ENCODE data around the gene LAT. TPM values are rescaled to one million over a fixed set of nuclear protein-coding genes. Genes with fewer than 3 reads are reported as not detected.
A peak's percentile ranks its signal among the peaks of the same experiment; 100 is the strongest.

LAT gene
- total and polyA plus RNA-seq, 2 donors (not counting 3 experiments of a cell fraction or from before 2014, with no cell fraction given): 4.5 to 5.9 TPM

- H3K4me2 ChIP-seq (ENCODE audit: insufficient read depth, low read length): no peak overlapping the region
- ChIA-PET POLR2A (no interaction called here), CTCF (interaction anchor here (2.3 kb wide), 1 partner anchor 55 kb away, joined by 7 read pairs; the partner anchor contains the start of gene SPNS1)
- H3K27me3 ChIP-seq (ENCODE audit: control insufficient read depth in 2 of 2, insufficient read depth in 2 of 2, low read length in 2 of 2): no peaks in the 10 kb centered on the region
- H3K9me1 ChIP-seq (replicated peaks; ENCODE audit: control insufficient read depth, extremely low read depth, insufficient read depth, low read length): no peaks in the 10 kb centered on the region
- no peak overlapping the region for H2AFZ ChIP-seq (ENCODE audit: low read depth, low read length)
- dilution Hi-C loops (cut with MboI; ENCODE audit: extremely low pct_ligation_motif_present, low sequenced_read_pairs): no loop called here
- H3K36me3 ChIP-seq (ENCODE audit: control insufficient read depth in 2 of 2, extremely low read depth in 1 of 2, insufficient read depth in 2 of 2, low read length in 2 of 2): no peaks in the 10 kb centered on the region
- no peaks in the 10 kb centered on the region for H4K20me1 ChIP-seq (replicated peaks; ENCODE audit: control insufficient read depth, extremely low read depth, insufficient read depth, low read length)
- H3K9me3 ChIP-seq (replicated peaks; ENCODE audit: control insufficient read depth, insufficient read depth, low read length): no peaks in the 10 kb centered on the region
- intact Hi-C loops (cut with micrococcal nuclease): no loop called here
- no TSS peak for BruUV-seq (replicated peaks)
- no peak overlapping the region for H3K9ac ChIP-seq (replicated peaks; ENCODE audit: extremely low read depth, insufficient read depth, low read length)
- H3K79me2 ChIP-seq (ENCODE audit: control insufficient read depth, insufficient read depth, low read length): no peaks in the 10 kb centered on the region
- no peaks in the 10 kb centered on the region for H3K4me1 ChIP-seq (ENCODE audit: control insufficient read depth, extremely low read depth, insufficient read depth, low read length)
- FAIRE-seq (peak; percentile 15), DNase-seq (ENCODE audit: low read depth, low spot score) (peak; percentile 40)
- TF ChIP-seq JUN (IDR thresholded peaks at IDR 0.05; ENCODE audit: borderline replicate concordance, insufficient read depth, insufficient read length, low read depth): peak; percentile 14
- TF ChIP-seq MAX (IDR thresholded peaks at IDR 0.05; ENCODE audit: insufficient read depth, insufficient read length): no peak
- no peak for TF ChIP-seq POLR2A (IDR thresholded peaks at IDR 0.05; ENCODE audit: low read depth, low read length)
- peak; percentile 26 for TF ChIP-seq FOS (IDR thresholded peaks at IDR 0.05; ENCODE audit: borderline replicate concordance, insufficient read depth, low read length)
- no peak for TF ChIP-seq EZH2 (IDR thresholded peaks at IDR 0.05; ENCODE audit: borderline replicate concordance, low read depth, low read length, severe bottlenecking)
- TF ChIP-seq CTCF (IDR thresholded peaks at IDR 0.05; ENCODE audit: extremely low read depth in 1 of 2, insufficient read depth in 1 of 2, low read depth in 1 of 2, low read length in 2 of 2): no peak
- H3K27ac ChIP-seq (ENCODE audit: insufficient read depth, low read depth, low read length): no peak overlapping the region
- no peak overlapping the region for H3K4me3 ChIP-seq (replicated peaks in 1 of 3; ENCODE audit: insufficient read depth in 1 of 3, low read depth in 1 of 3, low read length in 3 of 3)
These were observed 44.5 kb downstream of the LAT start for GRCh38 chr16:29029168-29029994.
